SU-DHL-6 (cell line): ENCODE measurements around the gene PLEKHD1.

Experiments used
- H2AFZ ChIP-seq: fragments of 200-600 bp; sonication (generic); 2 replicates; pipeline ENCODE4 v1.6.1; 2014; ENCODE audit warnings: low read depth, mild to moderate bottlenecking, moderate library complexity, mixed read lengths, antibody characterized with exemption, low read length; ENCODE audit not compliant: severe bottlenecking
- H3F3A ChIP-seq: fragments of 200-600 bp; shearing (Covaris generic); 2 replicates; pipeline ENCODE4 v1.6.0; 2016; ENCODE audit warnings: antibody characterized with exemption, mild to moderate bottlenecking; ENCODE audit not compliant: insufficient read depth
- H3K27ac ChIP-seq: fragments of 200-600 bp; sonication (generic); 2 replicates; pipeline ENCODE4 v1.5.1; 2016; ENCODE audit warnings: low read depth, mild to moderate bottlenecking, low read length, moderate library complexity, mixed read lengths
- H3K27me3 ChIP-seq: fragments of 200-600 bp; sonication (generic), shearing (Covaris generic); 2 replicates; pipeline ENCODE4 v1.6.0; 2014; ENCODE audit warnings: mild to moderate bottlenecking, low read length
- H3K36me3 ChIP-seq: fragments of 200-600 bp; sonication (generic); 2 replicates; pipeline ENCODE4 v1.6.1; 2014; ENCODE audit warnings: mild to moderate bottlenecking, low read length, mixed read lengths
- H3K4me2 ChIP-seq: fragments of 300-600, 200-600 bp; shearing (Covaris generic), sonication (generic); 2 replicates; pipeline ENCODE4 v1.6.0; 2014; ENCODE audit warnings: low read length, low read depth, mild to moderate bottlenecking; ENCODE audit not compliant: poor library complexity, severe bottlenecking
- H3K4me3 ChIP-seq: fragments of 200-600 bp; sonication (generic); 2 replicates; pipeline ENCODE4 v1.5.1; 2014; ENCODE audit warnings: antibody characterized with exemption, low read length, mild to moderate bottlenecking, mixed read lengths; ENCODE audit not compliant: insufficient read depth, poor library complexity, severe bottlenecking
- H3K79me2 ChIP-seq: fragments of 200-600 bp; sonication (generic); 2 replicates; pipeline ENCODE4 v1.6.1; 2014; ENCODE audit warnings: mild to moderate bottlenecking, low read length, moderate library complexity; ENCODE audit not compliant: insufficient read depth
- H3K9ac ChIP-seq: fragments of 200-600 bp; sonication (generic); 2 replicates; pipeline ENCODE4 v1.7.0; 2014; ENCODE audit warnings: mild to moderate bottlenecking, low read length
- H3K9me2 ChIP-seq: fragments of 200-600 bp; sonication (generic); replicated peaks from 2 replicates; pipeline ENCODE4 v1.6.1; 2014; ENCODE audit warnings: low read length; ENCODE audit not compliant: insufficient read depth
- H3K9me3 ChIP-seq: fragments of 200-600 bp; sonication (generic); 2 replicates; pipeline ENCODE4 v1.6.1; 2014; ENCODE audit warnings: low read length, mixed read lengths; ENCODE audit not compliant: insufficient read depth
- H4K20me1 ChIP-seq: fragments of 200-600 bp; sonication (generic); 2 replicates; pipeline ENCODE4 v1.6.1; 2014; ENCODE audit warnings: low read depth, mild to moderate bottlenecking, antibody characterized with exemption, low read length, moderate library complexity, mixed read lengths
- EZH2phosphoT487 ChIP-seq: fragments of 200-600 bp; sonication (generic), shearing (Covaris generic); conservative IDR thresholded peaks from 2 replicates; pipeline ENCODE4 v1.6.1; 2018; ENCODE audit warnings: mild to moderate bottlenecking, antibody characterized with exemption, low read length, moderate library complexity, mixed read lengths
- TF ChIP-seq, protein P1 (sequence below): fragments of 200-600 bp; sonication (generic); IDR thresholded peaks from one replicate; pipeline ENCODE4 v1.5.1; 2017; ENCODE audit warnings: antibody characterized with exemption, mild to moderate bottlenecking, low read length, moderate library complexity; ENCODE audit not compliant: insufficient read depth, poor library complexity, severe bottlenecking

Gene PLEKHD1

DNA sequence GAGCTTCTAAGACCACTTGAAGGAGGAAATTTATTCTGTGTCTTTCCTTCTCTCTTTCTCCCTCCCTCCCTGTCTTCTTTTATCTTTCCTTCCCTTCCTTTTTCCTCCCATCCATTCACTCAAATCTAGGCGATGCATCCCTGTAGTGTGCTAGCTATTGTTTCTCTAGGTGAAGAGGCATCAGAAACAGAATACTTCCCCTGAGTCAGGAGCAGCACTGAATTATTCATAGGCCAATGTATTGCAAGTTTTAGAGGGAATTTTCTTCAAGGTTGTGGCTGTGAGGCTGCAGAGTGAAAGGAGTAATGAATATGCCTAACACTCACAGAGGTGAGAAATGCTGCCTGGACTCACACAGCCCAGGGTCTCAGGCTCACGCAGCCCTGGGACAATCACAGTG lies 67.0 kb downstream of the PLEKHD1 start:
- Histone ChIP-seq H3K27me3 (no peaks in the 10 kb centered on the region), H3K36me3 (no peaks in the 10 kb centered on the region), H2AFZ (no peak overlapping the region), H3K4me3 (no peak overlapping the region), H3K9me2 (no peaks in the 10 kb centered on the region), H3K4me2 (no peak overlapping the region), H4K20me1 (no peaks in the 10 kb centered on the region), H3K27ac (no peak overlapping the region), H3K9ac (no peak overlapping the region), H3K79me2 (no peaks in the 10 kb centered on the region), H3K9me3 (no peaks in the 10 kb centered on the region), H3F3A (no peaks in the 10 kb centered on the region)
- TF ChIP-seq, protein P1, sequence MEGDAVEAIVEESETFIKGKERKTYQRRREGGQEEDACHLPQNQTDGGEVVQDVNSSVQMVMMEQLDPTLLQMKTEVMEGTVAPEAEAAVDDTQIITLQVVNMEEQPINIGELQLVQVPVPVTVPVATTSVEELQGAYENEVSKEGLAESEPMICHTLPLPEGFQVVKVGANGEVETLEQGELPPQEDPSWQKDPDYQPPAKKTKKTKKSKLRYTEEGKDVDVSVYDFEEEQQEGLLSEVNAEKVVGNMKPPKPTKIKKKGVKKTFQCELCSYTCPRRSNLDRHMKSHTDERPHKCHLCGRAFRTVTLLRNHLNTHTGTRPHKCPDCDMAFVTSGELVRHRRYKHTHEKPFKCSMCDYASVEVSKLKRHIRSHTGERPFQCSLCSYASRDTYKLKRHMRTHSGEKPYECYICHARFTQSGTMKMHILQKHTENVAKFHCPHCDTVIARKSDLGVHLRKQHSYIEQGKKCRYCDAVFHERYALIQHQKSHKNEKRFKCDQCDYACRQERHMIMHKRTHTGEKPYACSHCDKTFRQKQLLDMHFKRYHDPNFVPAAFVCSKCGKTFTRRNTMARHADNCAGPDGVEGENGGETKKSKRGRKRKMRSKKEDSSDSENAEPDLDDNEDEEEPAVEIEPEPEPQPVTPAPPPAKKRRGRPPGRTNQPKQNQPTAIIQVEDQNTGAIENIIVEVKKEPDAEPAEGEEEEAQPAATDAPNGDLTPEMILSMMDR, result no peak

DNA sequence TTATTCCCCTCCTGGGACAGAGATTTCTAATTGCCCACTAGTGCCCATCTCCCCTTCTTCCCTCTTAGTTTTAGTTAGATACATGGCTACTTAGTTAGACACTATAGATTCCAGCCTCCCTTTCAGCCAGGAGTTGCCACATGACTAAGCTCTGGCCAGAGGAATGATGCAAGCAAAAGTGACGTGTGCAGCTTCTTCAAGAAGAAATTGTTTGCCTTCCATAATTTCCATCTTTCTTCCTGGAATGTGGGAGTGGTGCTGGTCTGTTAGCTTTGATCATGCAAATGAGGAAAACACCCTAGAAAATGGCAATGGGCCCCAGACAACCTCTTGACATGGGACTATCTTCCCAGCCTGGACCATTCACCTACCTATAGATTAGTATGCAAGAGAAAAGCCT lies 68.7 kb downstream of the PLEKHD1 start:
- TF ChIP-seq, protein P1, result no peak
- TF ChIP-seq EZH2phosphoT487, result no peak
- H3K9me2 ChIP-seq, result no peaks in the 10 kb centered on the region
- H3K27me3 ChIP-seq, result no peaks in the 10 kb centered on the region
- no peaks in the 10 kb centered on the region for H3K9me3 ChIP-seq
- no peaks in the 10 kb centered on the region for H3F3A ChIP-seq
- H3K36me3 ChIP-seq, result no peaks in the 10 kb centered on the region
- no peak overlapping the region for H3K4me3 ChIP-seq
- no peak overlapping the region for H2AFZ ChIP-seq
- no peaks in the 10 kb centered on the region for H4K20me1 ChIP-seq
- no peaks in the 10 kb centered on the region for H3K79me2 ChIP-seq
- no peak overlapping the region for H3K27ac ChIP-seq
- no peak overlapping the region for H3K4me2 ChIP-seq
- H3K9ac ChIP-seq, result no peak overlapping the region

DNA sequence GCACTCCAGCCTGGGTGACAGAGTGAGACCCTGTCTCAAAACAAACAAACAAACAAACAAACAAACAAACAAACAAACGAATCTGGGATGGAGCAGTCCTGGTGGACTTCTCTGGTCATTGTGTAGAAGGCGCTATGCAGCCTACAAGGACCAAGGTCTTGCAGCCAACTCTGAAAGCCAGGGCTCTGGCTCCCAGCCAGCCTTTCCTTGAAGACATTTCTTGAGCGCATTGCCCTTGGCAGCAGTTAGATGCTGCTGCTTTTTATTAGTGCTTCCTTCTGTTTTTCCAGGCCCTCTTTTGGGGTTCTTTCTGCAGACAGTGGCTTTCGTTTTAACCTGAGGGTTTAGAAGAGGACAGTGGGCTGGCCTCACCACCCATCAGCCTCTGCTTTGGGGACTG lies 70.0 kb downstream of the PLEKHD1 start:
- no peaks in the 10 kb centered on the region for H3F3A ChIP-seq
- no peaks in the 10 kb centered on the region for H3K79me2 ChIP-seq
- no peaks in the 10 kb centered on the region for H3K9me3 ChIP-seq
- H3K27ac ChIP-seq, result no peak overlapping the region
- no peak overlapping the region for H3K9ac ChIP-seq
- no peaks in the 10 kb centered on the region for H3K9me2 ChIP-seq
- H2AFZ ChIP-seq, result no peak overlapping the region
- H3K4me2 ChIP-seq, result no peak overlapping the region
- H3K27me3 ChIP-seq, result no peaks in the 10 kb centered on the region
- H3K36me3 ChIP-seq, result no peaks in the 10 kb centered on the region
- no peak for TF ChIP-seq EZH2phosphoT487
- TF ChIP-seq, protein P1, result no peak
- H4K20me1 ChIP-seq, result no peaks in the 10 kb centered on the region
- no peak overlapping the region for H3K4me3 ChIP-seq

DNA sequence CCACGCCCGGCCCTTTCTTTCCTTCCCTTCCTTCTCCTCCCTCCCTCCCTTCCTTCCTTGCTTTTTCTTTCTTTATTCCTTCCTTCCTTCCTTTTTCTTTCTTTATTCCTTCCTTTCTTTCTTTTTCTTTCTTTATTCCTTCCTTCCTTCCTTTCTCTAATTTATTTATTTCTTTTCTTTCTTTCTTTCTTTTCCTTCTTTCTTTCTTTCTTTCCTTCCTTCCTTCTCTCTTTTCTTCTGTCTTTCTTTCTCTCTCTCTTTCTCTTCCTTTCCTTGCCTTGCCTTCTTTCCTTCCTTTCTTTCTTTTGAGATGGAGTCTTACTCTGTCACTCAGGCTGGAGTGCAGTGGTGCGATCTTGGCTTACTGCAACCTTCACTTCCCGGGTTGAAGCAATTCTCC lies 74.2 kb downstream of the PLEKHD1 start:
- no peaks in the 10 kb centered on the region for H3K27me3 ChIP-seq
- TF ChIP-seq, protein P1, result no peak
- TF ChIP-seq EZH2phosphoT487, result no peak
- no peak overlapping the region for H3K27ac ChIP-seq
- no peaks in the 10 kb centered on the region for H3F3A ChIP-seq
- H3K9me2 ChIP-seq, result no peaks in the 10 kb centered on the region
- H3K4me3 ChIP-seq, result no peak overlapping the region
- H4K20me1 ChIP-seq, result no peaks in the 10 kb centered on the region
- no peak overlapping the region for H2AFZ ChIP-seq
- H3K9ac ChIP-seq, result no peak overlapping the region
- H3K9me3 ChIP-seq, result no peaks in the 10 kb centered on the region
- H3K79me2 ChIP-seq, result no peaks in the 10 kb centered on the region
- no peaks in the 10 kb centered on the region for H3K36me3 ChIP-seq
- H3K4me2 ChIP-seq, result no peak overlapping the region
